Measurements from ENCODE around the gene HBG2.

The HBG2 gene

GRCh38 chr11:5247472-5248192 lies 6.9 kb downstream of the HBG2 start:
- no peak for DNase-seq

GRCh38 chr11:5246772-5247471 lies 7.7 kb downstream of the HBG2 start:
- DNase-seq = no peak

GRCh38 chr11:5245155-5245554 lies 9.4 kb downstream of the HBG2 start:
- no peak for DNase-seq

- DNase-seq = no peak
Observed at GRCh38 chr11:5243816-5244180, 10.8 kb downstream of the HBG2 start.

- DNase-seq = no peak
Observed at GRCh38 chr11:5242933-5243815, 11.4 kb downstream of the HBG2 start.

- no peak for DNase-seq
Observed at GRCh38 chr11:5242208-5242607, 12.4 kb downstream of the HBG2 start.

GRCh38 chr11:5241458-5241857 lies 13.1 kb downstream of the HBG2 start:
- no peak for DNase-seq

- no peak for DNase-seq
Observed at GRCh38 chr11:5240458-5240857, 14.1 kb downstream of the HBG2 start.

GRCh38 chr11:5240056-5240455 lies 14.5 kb downstream of the HBG2 start:
- no peak for DNase-seq

- no peak for DNase-seq
Observed at GRCh38 chr11:5239046-5239445, 15.5 kb downstream of the HBG2 start.

- no peak for DNase-seq
Observed at GRCh38 chr11:5238486-5238885, 16.1 kb downstream of the HBG2 start.

- no peak for DNase-seq
Observed at GRCh38 chr11:5237420-5237819, 17.2 kb downstream of the HBG2 start.

GRCh38 chr11:5235364-5236095 lies 19.1 kb downstream of the HBG2 start:
- DNase-seq = no peak

- DNase-seq = no peak
Observed at GRCh38 chr11:5234381-5234834, 20.2 kb downstream of the HBG2 start, which contains the start of gene HBD. Gene HBD, minus strand, starts transcription at chr11:5234483. Its CDS starts 50 bp downstream, at chr11:5234433.

GRCh38 chr11:5233307-5233706 lies 21.3 kb downstream of the HBG2 start:
- DNase-seq = no peak

- DNase-seq = no peak
Observed at GRCh38 chr11:5232821-5233220, 21.8 kb downstream of the HBG2 start.

GRCh38 chr11:5232176-5232575 lies 22.4 kb downstream of the HBG2 start:
- no peak for DNase-seq

GRCh38 chr11:5231111-5231510 lies 23.5 kb downstream of the HBG2 start:
- DNase-seq = no peak

GRCh38 chr11:5230266-5230665 lies 24.3 kb downstream of the HBG2 start:
- no peak for DNase-seq

- DNase-seq = no peak
Observed at GRCh38 chr11:5229796-5230195, 24.8 kb downstream of the HBG2 start.

GRCh38 chr11:5229356-5229755 lies 25.2 kb downstream of the HBG2 start:
- DNase-seq = no peak

- DNase-seq = no peak
Observed at GRCh38 chr11:5228124-5228523, 26.5 kb downstream of the HBG2 start.

GRCh38 chr11:5227681-5228080 lies 26.9 kb downstream of the HBG2 start:
- no peak for DNase-seq

Data from activated CD4-positive, alpha-beta T cell treated with anti-CD3 and anti-CD28 coated beads, Interleukin-2, amount 50 U/mL, for 48 hours (primary cell).